ENCODE results near the gene NTN4. TPM values are rescaled to one million over a fixed set of nuclear protein-coding genes. Genes with fewer than 3 reads are reported as not detected.
A peak's percentile ranks its signal among the peaks of the same experiment; 100 is the strongest.

NTN4 gene
- total RNA-seq (10 to 100 TPM in 1 of 2 donors, 1 to 10 TPM in 1; 3.2 to 30.5 TPM), polyA plus RNA-seq (10 to 100 TPM; 12.7 to 17.2 TPM)

GRCh38 chr12:95790033-95790916 lies at the start of gene NTN4:
Gene NTN4, minus strand, starts transcription at chr12:95790764. Its CDS starts 455 bp downstream, at chr12:95790309.
- peak within 1 kb of the TSS; percentile 77 to 97 (median 86) for H3K4me3 ChIP-seq (ENCODE audit: low read depth in 1 of 3, low read length in 3 of 3)
- peak; percentile 36 for DNase-seq (ENCODE audit: low spot score)
- H3K9ac ChIP-seq (ENCODE audit: low read depth in 1 of 2, low read length in 2 of 2): peak within 1 kb of the TSS; percentile 52 to 84
- WGBS: under 1% methylated on average over 96 of the region's 96 CpGs
- no peaks in the 10 kb centered on the region for H3K27me3 ChIP-seq (ENCODE audit: control insufficient read depth in 4 of 4, insufficient read depth in 4 of 4, low read length in 3 of 4)
- peak within 1 kb of the TSS; percentile 80 to 81 for H3K27ac ChIP-seq (ENCODE audit: low read depth in 1 of 2, low read length in 2 of 2)
- no peaks in the 10 kb centered on the region for H3K36me3 ChIP-seq (ENCODE audit: control insufficient read depth in 4 of 4, insufficient read depth in 3 of 4, low read depth in 1 of 4, low read length in 3 of 4)
- H3K9me3 ChIP-seq (ENCODE audit: control insufficient read depth in 4 of 4, low read length in 3 of 4): no peaks in the 10 kb centered on the region
- peaks cover 7 to 33% (median 18%) of the 10 kb centered on the region in 4 donors for H3K4me1 ChIP-seq (ENCODE audit: control insufficient read depth in 4 of 4, insufficient read depth in 4 of 4, low read length in 3 of 4)
- TF ChIP-seq GABPA (IDR thresholded peaks at IDR 0.05 in 1 of 2, conservative IDR thresholded peaks at IDR 0.05 in 1 of 2) (no peak), ATF3 (IDR thresholded peaks at IDR 0.05) (no peak), EGR1 (IDR thresholded peaks at IDR 0.05; ENCODE audit: low read depth in 2 of 2) (no peak), ZBTB33 (IDR thresholded peaks at IDR 0.05) (no peak), JUND (IDR thresholded peaks at IDR 0.05) (no peak), CTCF (IDR thresholded peaks at IDR 0.05; ENCODE audit: low read depth, low read length, missing input control) (no peak), RXRA (IDR thresholded peaks at IDR 0.05) (peak in 1 of 2 donors; percentile 11), FOXA1 (IDR thresholded peaks at IDR 0.05) (no peak), SP1 (IDR thresholded peaks at IDR 0.05) (no peak), RAD21 (IDR thresholded peaks at IDR 0.05) (peak in 1 of 2 donors; percentile 14), YY1 (IDR thresholded peaks at IDR 0.05) (peak; percentile 37), TAF1 (conservative IDR thresholded peaks at IDR 0.05) (no peak), FOXA2 (IDR thresholded peaks at IDR 0.05) (no peak), HNF4A (conservative IDR thresholded peaks at IDR 0.05) (no peak), MAX (IDR thresholded peaks at IDR 0.05) (no peak), HNF4G (IDR thresholded peaks at IDR 0.05) (no peak), REST (IDR thresholded peaks at IDR 0.05) (no peak), NR2F2 (IDR thresholded peaks at IDR 0.05) (no peak)

Measured in liver (tissue), 9 donors.